ENCODE results near the gene CD163L1.

DNA sequence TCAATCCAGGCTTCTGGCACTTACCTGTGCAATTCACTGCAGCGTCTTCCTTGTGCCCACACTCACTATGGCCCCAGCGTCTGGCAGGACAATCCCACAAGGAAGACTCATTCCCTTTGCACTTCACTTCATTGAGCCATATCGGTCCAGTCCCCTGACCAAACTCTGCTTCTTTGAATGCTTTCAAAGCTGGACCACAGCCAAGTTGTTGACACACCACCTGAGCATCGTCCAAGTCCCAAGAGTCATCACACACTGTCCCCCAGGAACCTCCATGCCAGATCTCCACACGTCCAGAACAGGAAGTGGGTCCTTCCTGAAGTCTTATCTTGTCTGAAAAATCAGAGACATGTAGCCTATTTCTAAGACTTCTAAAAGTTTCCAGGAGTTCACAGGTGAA is 39.4 kb upstream of the CD163L1 start:
- TF ChIP-seq, protein P1, sequence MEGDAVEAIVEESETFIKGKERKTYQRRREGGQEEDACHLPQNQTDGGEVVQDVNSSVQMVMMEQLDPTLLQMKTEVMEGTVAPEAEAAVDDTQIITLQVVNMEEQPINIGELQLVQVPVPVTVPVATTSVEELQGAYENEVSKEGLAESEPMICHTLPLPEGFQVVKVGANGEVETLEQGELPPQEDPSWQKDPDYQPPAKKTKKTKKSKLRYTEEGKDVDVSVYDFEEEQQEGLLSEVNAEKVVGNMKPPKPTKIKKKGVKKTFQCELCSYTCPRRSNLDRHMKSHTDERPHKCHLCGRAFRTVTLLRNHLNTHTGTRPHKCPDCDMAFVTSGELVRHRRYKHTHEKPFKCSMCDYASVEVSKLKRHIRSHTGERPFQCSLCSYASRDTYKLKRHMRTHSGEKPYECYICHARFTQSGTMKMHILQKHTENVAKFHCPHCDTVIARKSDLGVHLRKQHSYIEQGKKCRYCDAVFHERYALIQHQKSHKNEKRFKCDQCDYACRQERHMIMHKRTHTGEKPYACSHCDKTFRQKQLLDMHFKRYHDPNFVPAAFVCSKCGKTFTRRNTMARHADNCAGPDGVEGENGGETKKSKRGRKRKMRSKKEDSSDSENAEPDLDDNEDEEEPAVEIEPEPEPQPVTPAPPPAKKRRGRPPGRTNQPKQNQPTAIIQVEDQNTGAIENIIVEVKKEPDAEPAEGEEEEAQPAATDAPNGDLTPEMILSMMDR (optimal IDR thresholded peaks at IDR 0.05 in 1 of 3, IDR thresholded peaks at IDR 0.05 in 1 of 3, conservative IDR thresholded peaks at IDR 0.05 in 1 of 3; ENCODE audit: extremely low read depth in 1 of 3, insufficient read depth in 2 of 3, low read length in 3 of 3), result no peak
- no peak for TF ChIP-seq EZH2 (IDR thresholded peaks at IDR 0.05; ENCODE audit: low read length)

Data from keratinocyte (primary cell).